RWPE1 (cell line): ENCODE measurements around the gene SEPTIN6.

ENCODE experiments used
- CTCF ChIA-PET: fragments of 350-600 bp; sonication (Branson Sonifier 250); formaldehyde crosslinking; extraction: SDS; loops from one replicate; lab custom pipeline; 2021; lab: Yijun Ruan, JAX
- POLR2A ChIA-PET: fragments of 400-600 bp; formaldehyde crosslinking; extraction: SDS; loops from one replicate; lab custom pipeline; 2020; ENCODE audit warnings: antibody characterized with exemption; ENCODE audit not compliant: low non-redundant PET; lab: Yijun Ruan, JAX
- DNase-seq: peaks from one replicate; pipeline ENCODE4 v3.0.0; 2012; ENCODE audit warnings: low spot score
- H3K27ac ChIP-seq: fragments of 450-650 bp; 2 replicates; pipeline ENCODE4 v1.5.1; 2017
- TF ChIP-seq, protein P1 (sequence below): fragments of 450-650 bp; conservative IDR thresholded peaks from 2 replicates; pipeline ENCODE4 v1.5.1; 2017; ENCODE audit warnings: low read depth, mild to moderate bottlenecking

Gene SEPTIN6

DNA sequence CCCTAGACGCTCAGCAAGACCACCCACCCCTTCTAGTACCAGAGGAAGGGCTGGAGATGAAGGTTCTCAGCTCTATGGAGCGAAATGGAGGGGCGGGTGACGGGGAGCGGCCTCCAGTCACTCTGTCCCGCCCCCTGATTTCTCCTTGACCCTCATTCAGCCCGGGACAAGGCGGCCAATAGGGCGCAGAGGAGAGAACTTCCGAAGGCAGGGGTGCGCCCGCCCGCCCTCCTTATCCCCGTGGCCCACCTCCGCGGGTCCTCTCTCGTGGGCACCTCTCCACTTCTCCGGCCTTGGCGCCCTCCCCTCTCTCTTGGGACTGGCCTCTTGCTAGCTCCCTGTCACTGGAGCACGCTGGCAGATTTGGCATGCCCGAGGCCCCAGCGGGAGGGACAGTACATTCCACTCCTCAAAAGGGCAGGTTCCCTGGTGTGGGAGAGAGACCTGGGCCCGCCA lies 1.1 kb upstream of the SEPTIN6 start:
- ChIA-PET CTCF (interaction anchor here (0.6 kb wide), 1 partner anchor 35 kb away, joined by 3 read pairs; no protein-coding TSS in a partner anchor), POLR2A (no interaction called here)
- no peak overlapping the region for H3K27ac ChIP-seq
- TF ChIP-seq, protein P1, sequence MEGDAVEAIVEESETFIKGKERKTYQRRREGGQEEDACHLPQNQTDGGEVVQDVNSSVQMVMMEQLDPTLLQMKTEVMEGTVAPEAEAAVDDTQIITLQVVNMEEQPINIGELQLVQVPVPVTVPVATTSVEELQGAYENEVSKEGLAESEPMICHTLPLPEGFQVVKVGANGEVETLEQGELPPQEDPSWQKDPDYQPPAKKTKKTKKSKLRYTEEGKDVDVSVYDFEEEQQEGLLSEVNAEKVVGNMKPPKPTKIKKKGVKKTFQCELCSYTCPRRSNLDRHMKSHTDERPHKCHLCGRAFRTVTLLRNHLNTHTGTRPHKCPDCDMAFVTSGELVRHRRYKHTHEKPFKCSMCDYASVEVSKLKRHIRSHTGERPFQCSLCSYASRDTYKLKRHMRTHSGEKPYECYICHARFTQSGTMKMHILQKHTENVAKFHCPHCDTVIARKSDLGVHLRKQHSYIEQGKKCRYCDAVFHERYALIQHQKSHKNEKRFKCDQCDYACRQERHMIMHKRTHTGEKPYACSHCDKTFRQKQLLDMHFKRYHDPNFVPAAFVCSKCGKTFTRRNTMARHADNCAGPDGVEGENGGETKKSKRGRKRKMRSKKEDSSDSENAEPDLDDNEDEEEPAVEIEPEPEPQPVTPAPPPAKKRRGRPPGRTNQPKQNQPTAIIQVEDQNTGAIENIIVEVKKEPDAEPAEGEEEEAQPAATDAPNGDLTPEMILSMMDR = no peak
- DNase-seq = no peak

DNA sequence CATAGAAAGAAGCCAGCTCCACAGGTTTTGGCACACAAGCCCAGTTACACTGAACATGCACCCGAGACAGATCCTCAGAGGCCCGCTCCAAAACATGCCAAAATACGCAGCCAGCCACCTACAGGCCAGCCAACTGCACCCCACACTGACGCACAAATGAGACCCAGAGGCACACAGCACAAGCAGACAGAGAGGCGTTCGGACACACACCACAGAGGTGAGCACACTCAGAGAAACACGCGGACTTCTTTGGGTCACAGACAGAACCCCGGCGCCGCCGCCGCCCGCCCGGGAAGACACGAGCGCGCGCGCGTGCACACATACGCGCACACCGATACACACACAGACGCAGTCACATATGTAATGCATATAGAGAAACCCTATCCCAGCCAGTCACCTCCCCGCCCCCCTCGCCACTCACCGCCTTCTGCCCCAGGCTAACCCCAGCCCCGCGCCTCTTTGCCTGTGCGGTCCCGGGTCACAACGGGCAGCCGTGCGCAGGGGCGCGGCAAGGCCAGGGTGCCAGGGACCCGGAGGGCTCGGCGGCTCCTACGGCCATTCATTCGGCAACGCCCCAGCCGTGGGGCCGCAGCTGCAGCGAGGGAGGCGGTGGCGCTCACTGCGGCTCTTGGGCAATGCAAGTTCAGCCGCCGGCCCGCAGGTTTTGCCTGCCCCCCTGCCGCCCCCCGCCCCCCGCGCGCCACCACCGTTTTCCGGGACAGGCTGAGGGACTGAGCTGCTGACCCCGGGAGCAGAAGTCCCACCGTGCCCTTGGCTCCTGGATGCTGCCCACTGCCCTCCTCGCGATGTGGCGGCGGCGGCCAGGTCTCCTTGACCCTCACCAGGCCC lies 553 bp downstream of the SEPTIN6 start:
- peak overlapping the region; percentile 71 for H3K27ac ChIP-seq
- ChIA-PET POLR2A (interaction anchor here (0.6 kb wide), 1 partner anchor 17 kb away, joined by 3 read pairs; no protein-coding TSS in a partner anchor), CTCF (interaction anchor here (0.6 to 0.7 kb wide), 3 partner anchors 157 to 1065 kb away, joined by 3 read pairs; no protein-coding TSS in a partner anchor)
- TF ChIP-seq, protein P1 = no peak
- DNase-seq = peak; percentile 38

DNA sequence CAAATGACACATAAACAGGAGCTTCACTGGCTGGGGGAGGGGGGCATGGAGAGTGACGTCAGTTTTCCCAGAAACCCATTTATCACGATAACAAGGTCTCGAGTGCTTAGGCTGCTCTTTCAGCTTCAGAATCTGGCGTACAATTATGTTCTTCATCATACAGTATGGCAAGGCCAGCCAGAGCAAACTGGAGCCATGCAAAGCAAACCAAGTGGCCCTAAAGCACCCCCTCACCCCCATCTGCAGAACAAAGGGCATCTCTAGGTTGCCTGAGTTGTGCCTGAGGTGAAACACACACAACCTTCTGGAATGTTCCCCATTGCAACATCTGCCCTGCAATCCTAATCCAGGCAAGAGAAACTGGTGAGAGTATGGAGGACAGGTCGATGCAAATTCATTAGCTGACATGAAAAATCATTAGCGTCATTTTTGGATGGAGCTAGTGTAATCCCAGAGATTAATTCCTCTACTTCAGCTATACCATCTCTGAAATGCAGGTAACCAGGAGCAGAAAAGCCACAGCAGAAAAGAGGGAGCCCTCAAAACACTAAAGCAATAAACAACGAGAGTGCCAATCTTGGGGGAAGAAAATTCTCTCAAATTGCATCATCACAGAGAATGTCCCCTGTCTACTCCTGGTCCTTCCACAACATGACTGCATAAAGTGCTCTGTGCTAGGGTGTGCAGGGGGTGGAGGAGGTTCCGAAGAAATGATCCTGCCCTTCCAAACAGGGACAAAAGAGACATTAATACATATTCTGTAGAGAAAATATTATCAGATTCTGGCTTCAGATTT lies 1.8 kb downstream of the SEPTIN6 start:
- POLR2A ChIA-PET = no interaction called here
- TF ChIP-seq, protein P1 = no peak
- no peak overlapping the region for H3K27ac ChIP-seq
- CTCF ChIA-PET = interaction anchor here (0.6 to 0.7 kb wide), 2 partner anchors 196 to 1064 kb away, joined by 3 read pairs; no protein-coding TSS in a partner anchor
- peak; percentile 10 for DNase-seq

DNA sequence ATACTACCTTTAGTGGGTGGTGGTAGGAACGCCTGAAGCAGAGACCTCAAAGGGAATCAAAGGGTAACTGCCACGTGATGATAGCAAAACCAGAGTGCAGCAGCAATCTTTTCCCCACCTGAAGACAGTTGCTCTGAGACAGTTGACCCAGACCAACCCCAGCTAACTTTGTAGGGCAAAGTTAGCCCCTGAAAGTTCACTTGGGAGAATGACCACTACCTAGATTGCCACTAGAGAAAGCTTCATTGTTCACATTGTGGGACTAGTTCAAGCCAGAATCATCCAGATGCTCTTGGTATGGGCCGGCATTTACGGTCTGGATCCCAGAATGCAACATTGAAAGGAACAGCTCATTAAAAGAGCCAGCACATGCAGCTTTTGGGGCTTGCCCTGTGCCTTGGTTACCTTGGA lies 4.1 kb downstream of the SEPTIN6 start:
- TF ChIP-seq, protein P1 = no peak
- CTCF ChIA-PET = no interaction called here
- no peak overlapping the region for H3K27ac ChIP-seq
- no peak for DNase-seq
- POLR2A ChIA-PET = no interaction called here

DNA sequence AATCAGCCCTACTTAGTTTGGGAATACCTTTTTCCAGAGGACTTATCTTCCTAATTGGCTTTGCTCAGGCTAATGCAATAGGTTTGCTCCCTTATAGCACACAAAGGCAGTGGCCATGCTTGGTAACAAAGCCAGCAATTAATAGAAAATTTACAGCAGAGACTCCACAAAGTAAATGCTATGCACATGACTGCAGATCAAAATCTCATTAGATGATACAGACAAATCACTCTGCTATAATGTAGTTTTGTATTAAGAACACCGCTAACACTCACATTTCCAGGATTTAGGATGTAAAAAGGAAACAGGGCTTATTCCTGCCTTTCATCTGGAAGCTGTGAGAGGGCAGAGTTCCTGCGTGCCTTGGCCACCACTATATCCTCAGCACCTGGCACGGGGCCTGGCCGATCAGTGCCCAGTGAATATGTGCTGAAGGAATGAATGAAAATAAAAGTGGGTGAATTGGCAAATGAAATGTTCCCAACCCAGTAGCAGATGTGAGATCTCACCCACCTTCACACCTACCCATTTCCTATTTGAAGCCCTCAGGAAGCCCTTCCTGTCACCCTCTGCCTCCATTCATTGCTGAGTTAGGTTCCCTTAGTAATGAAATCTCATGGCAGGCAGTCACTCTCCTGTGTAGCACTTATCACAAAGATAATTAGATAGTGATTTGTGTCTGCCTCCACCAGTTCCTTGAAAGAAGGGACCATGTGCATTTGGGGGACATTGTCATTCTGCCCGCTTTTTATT lies 5.1 kb downstream of the SEPTIN6 start:
- ChIA-PET CTCF (no interaction called here), POLR2A (no interaction called here)
- TF ChIP-seq, protein P1 = no peak
- no peak for DNase-seq
- H3K27ac ChIP-seq = no peak overlapping the region
